Naive thymus-derived CD4-positive, alpha-beta T cell (primary cell): Measurements from ENCODE around the gene ISG20L2. TPM values are rescaled to one million over a fixed set of nuclear protein-coding genes. Genes with fewer than 3 reads are reported as not detected.
A peak's percentile ranks its signal among the peaks of the same experiment; 100 is the strongest.

Source experiments
- ATAC-seq: fragments of 150-1000 bp; cut with Tn5 transposase; 2 replicates; pipeline ENCODE4 v1.10.0; 2021; ENCODE audit warnings: mild to moderate bottlenecking, moderate library complexity
- CTCF ChIA-PET: fragments of 350-600 bp; sonication (Branson Sonifier 250); formaldehyde crosslinking; loops from one replicate; lab custom pipeline; 2021; ENCODE audit warnings: antibody characterized with exemption; lab: Charles Lee
- POLR2A ChIA-PET: fragments of 350-600 bp; sonication (Branson Sonifier 250); formaldehyde crosslinking; loops from one replicate; lab custom pipeline; 2021; ENCODE audit warnings: antibody characterized with exemption, inconsistent platforms; lab: Charles Lee
- DNase-seq, 9 donors: peaks; one replicate each; pipeline versions ENCODE4 v3.0.0 to v3.0.0-alpha.2; 2020 to 2022; ENCODE audit warnings: mixed read lengths in 1 of 9
- H3K27ac ChIP-seq: one replicate; pipeline ENCODE4 v1.7.0; 2013; ENCODE audit warnings: mild to moderate bottlenecking, low read depth, low read length, moderate library complexity
- H3K27me3 ChIP-seq, 2 donors: one replicate each; pipeline ENCODE4 v1.7.0; 2013; ENCODE audit warnings: low read length in 2 of 2, mild to moderate bottlenecking in 2 of 2, moderate library complexity in 2 of 2; ENCODE audit not compliant: control insufficient read depth in 2 of 2, insufficient read depth in 2 of 2
- H3K36me3 ChIP-seq, 3 experiments: 1 replicate in 2 of 3; 2 replicates in 1 of 3; pipeline ENCODE4 v1.7.0; 2013; ENCODE audit warnings: low read length in 3 of 3, mild to moderate bottlenecking in 3 of 3, moderate library complexity in 1 of 3; ENCODE audit not compliant: insufficient read depth in 3 of 3, control insufficient read depth in 2 of 3
- H3K4me1 ChIP-seq, 2 donors: one replicate each; pipeline ENCODE4 v1.7.0; 2013; ENCODE audit warnings: low read length in 2 of 2, mild to moderate bottlenecking in 2 of 2, moderate library complexity in 1 of 2; ENCODE audit not compliant: control insufficient read depth in 2 of 2, insufficient read depth in 2 of 2
- H3K4me3 ChIP-seq: 2 replicates; pipeline ENCODE4 v1.7.0; 2013; ENCODE audit warnings: mild to moderate bottlenecking, low read length
- H3K9me3 ChIP-seq, 3 experiments: 1 replicate in 2 of 3; 2 replicates in 1 of 3; pipeline ENCODE4 v1.7.0; 2013; ENCODE audit warnings: low read length in 3 of 3; ENCODE audit not compliant: control insufficient read depth in 2 of 3
- H3K27ac Mint-ChIP-seq, 9 donors: one replicate each; pipeline ENCODE4 v1.8.0; 2020 to 2022; ENCODE audit warnings: mixed read lengths in 9 of 9, mild to moderate bottlenecking in 8 of 9, moderate library complexity in 5 of 9, inconsistent platforms in 2 of 9
- H3K27me3 Mint-ChIP-seq, 5 donors: one replicate each; pipeline ENCODE4 v1.8.0; 2021 to 2022; ENCODE audit warnings: mixed read lengths in 5 of 5, mild to moderate bottlenecking in 1 of 5
- H3K36me3 Mint-ChIP-seq, 5 donors: one replicate each; pipeline ENCODE4 v1.8.0; 2020 to 2022; ENCODE audit warnings: mixed read lengths in 5 of 5, mild to moderate bottlenecking in 3 of 5, inconsistent platforms in 1 of 5
- H3K4me1 Mint-ChIP-seq, 7 donors: one replicate each; pipeline ENCODE4 v1.8.0; 2020 to 2022; ENCODE audit warnings: mixed read lengths in 7 of 7, mild to moderate bottlenecking in 3 of 7, inconsistent platforms in 1 of 7
- H3K4me3 Mint-ChIP-seq, 10 donors: one replicate each; pipeline ENCODE4 v1.8.0; 2020 to 2022; ENCODE audit warnings: mild to moderate bottlenecking in 10 of 10, mixed read lengths in 10 of 10, moderate library complexity in 6 of 10, inconsistent platforms in 2 of 10
- H3K9me3 Mint-ChIP-seq, 11 donors: one replicate each; pipeline ENCODE4 v1.8.0; 2020 to 2022; ENCODE audit warnings: mixed read lengths in 11 of 11, mild to moderate bottlenecking in 4 of 11, inconsistent platforms in 1 of 11, moderate library complexity in 1 of 11
- intact Hi-C, 2 donors: fragments of 100-400 bp; cut with micrococcal nuclease; formaldehyde crosslinking; loops; one replicate each; pipeline ENCODE4 v1.15.1; 2023
- polyA plus RNA-seq, 2 donors: library from polyadenylated mRNA; unstranded; fragments of 300-500 nt; fragmentation: Illumina TruSeq; gene quantifications; one replicate each; pipeline ENCODE4 v1.2.3, GENCODE V29; 2021
- total RNA-seq, 6 experiments: library from RNA in 5 of 6; stranded (reverse) in 5 of 6; gene quantifications; 1 replicate in 5 of 6; 2 replicates in 1 of 6; pipeline ENCODE4 v1.2.3 and lab custom pipeline; 2021 to 2026

ISG20L2 gene
- total and polyA plus RNA-seq, 7 experiments from 2014 or later = 15.3 to 59.9 (median 45.0) TPM

GRCh38 chr1:156740741-156741480 lies 12.3 kb upstream of the ISG20L2 start, which contains the start of gene MRPL24:
Gene MRPL24, minus strand, starts transcription at chr1:156741088. Its CDS starts 2,384 bp downstream, at chr1:156738704.
- H3K4me1 ChIP-seq = peaks cover 17 to 20% of the 10 kb centered on the region in 2 donors
- peaks cover 23 to 49% (median 40%) of the 10 kb centered on the region in 7 donors for H3K4me1 Mint-ChIP-seq
- peak; percentile 95 for ATAC-seq
- peaks cover 0 to 57% (median 13%) of the 10 kb centered on the region in 3 experiments for H3K36me3 ChIP-seq
- H3K27me3 ChIP-seq = no peaks in the 10 kb centered on the region
- H3K36me3 Mint-ChIP-seq = peaks cover 2 to 29% (median 18%) of the 10 kb centered on the region in 5 donors
- H3K27ac ChIP-seq = peak within 1 kb of the TSS; percentile 90
- H3K4me3 Mint-ChIP-seq = peak within 1 kb of the TSS; percentile 94 to 99 (median 98)
- H3K9me3 Mint-ChIP-seq = peaks cover 0 to 1% (median 0%) of the 10 kb centered on the region in 11 donors
- DNase-seq = peak; percentile 84 to 99 (median 98)
- H3K27ac Mint-ChIP-seq = peak within 1 kb of the TSS; percentile 86 to 99 (median 98)
- peak within 1 kb of the TSS; percentile 79 for H3K4me3 ChIP-seq
- intact Hi-C loops = loop anchor here (1.0 to 10.0 kb wide), 12 partner anchors 10 to 686 kb away; partner anchors contain the start of genes HDGF (in 2 of the 2), ISG20L2 (in 2 of the 2), METTL25B (in 2 of the 2) and PRCC (in 2 of the 2)
- H3K9me3 ChIP-seq = no peaks in the 10 kb centered on the region
- ChIA-PET POLR2A (interaction anchor here (0.6 to 4.6 kb wide), 17 partner anchors 10 to 528 kb away, joined by 3 to 77 read pairs (median 4); partner anchors contain the start of genes CRABP2, GPATCH4, HDGF and ISG20L2), CTCF (interaction anchor here (0.6 to 1.9 kb wide), 9 partner anchors 12 to 150 kb away, joined by 3 to 10 read pairs (median 3); partner anchors contain the start of genes ISG20L2, METTL25B and PRCC)
- no peaks in the 10 kb centered on the region for H3K27me3 Mint-ChIP-seq

GRCh38 chr1:156740237-156740740 lies 11.7 kb upstream of the ISG20L2 start:
- ChIA-PET POLR2A (interaction anchor here (1.0 to 4.6 kb wide), 8 partner anchors 11 to 78 kb away, joined by 3 to 77 read pairs (median 8); partner anchors contain the start of genes CRABP2, HDGF, ISG20L2 and METTL25B), CTCF (interaction anchor here (0.7 to 1.9 kb wide), 3 partner anchors 12 to 219 kb away, joined by 4 to 10 read pairs (median 6); partner anchors contain the start of genes ISG20L2, METTL25B and PRCC)
- Mint-ChIP-seq H3K27ac (peak overlapping the region; percentile 86 to 99 (median 98)), H3K4me1 (peaks cover 19 to 44% (median 33%) of the 10 kb centered on the region in 7 donors), H3K36me3 (peaks cover 0 to 23% (median 18%) of the 10 kb centered on the region in 5 donors), H3K4me3 (peak overlapping the region; percentile 94 to 99 (median 98)), H3K9me3 (peaks cover 0 to 1% (median 0%) of the 10 kb centered on the region in 11 donors), H3K27me3 (no peaks in the 10 kb centered on the region)
- no peaks in the 10 kb centered on the region for H3K27me3 ChIP-seq
- peaks cover 0 to 55% (median 11%) of the 10 kb centered on the region in 3 experiments for H3K36me3 ChIP-seq
- peaks cover 16 to 20% of the 10 kb centered on the region in 2 donors for H3K4me1 ChIP-seq
- no peak for DNase-seq
- intact Hi-C loops = loop anchor here (2.0 to 10.0 kb wide), 5 partner anchors 395 to 685 kb away; partner anchors contain the start of genes CCT3 (in 1 of the 2), ETV3 (in 1 of the 2), LAMTOR2 (in 1 of the 2) and PMF1 (in 1 of the 2)
- H3K9me3 ChIP-seq = no peaks in the 10 kb centered on the region
- peak overlapping the region; percentile 79 for H3K4me3 ChIP-seq
- peak overlapping the region; percentile 90 for H3K27ac ChIP-seq
- no peak for ATAC-seq

GRCh38 chr1:156738916-156739315 lies 10.3 kb upstream of the ISG20L2 start:
- Histone ChIP-seq H3K4me3 (no peak overlapping the region), H3K9me3 (no peaks in the 10 kb centered on the region), H3K36me3 (peaks cover 0 to 44% (median 8%) of the 10 kb centered on the region in 3 experiments), H3K27ac (peak overlapping the region; percentile 51), H3K4me1 (peaks cover 16 to 20% of the 10 kb centered on the region in 2 donors), H3K27me3 (no peaks in the 10 kb centered on the region)
- H3K4me3 Mint-ChIP-seq = peak overlapping the region in 7 of 10 donors; percentile 0 to 58 (median 39)
- H3K27me3 Mint-ChIP-seq = no peaks in the 10 kb centered on the region
- intact Hi-C loops = no loop called here
- CTCF ChIA-PET = interaction anchor here (1.3 kb wide), 1 partner anchor 10 kb away, joined by 3 read pairs; the partner anchor contains the start of genes ISG20L2 and METTL25B
- peak overlapping the region in 8 of 9 donors; percentile 18 to 84 (median 37) for H3K27ac Mint-ChIP-seq
- ATAC-seq = no peak
- POLR2A ChIA-PET = interaction anchor here (0.6 to 4.6 kb wide), 4 partner anchors 11 to 241 kb away, joined by 3 to 77 read pairs (median 5); partner anchors contain the start of genes ISG20L2, METTL25B and PRCC
- DNase-seq = no peak
- H3K4me1 Mint-ChIP-seq = peaks cover 19 to 36% (median 31%) of the 10 kb centered on the region in 7 donors
- H3K36me3 Mint-ChIP-seq = peaks cover 0 to 21% (median 13%) of the 10 kb centered on the region in 5 donors
- peaks cover 0 to 1% (median 0%) of the 10 kb centered on the region in 11 donors for H3K9me3 Mint-ChIP-seq

GRCh38 chr1:156738407-156738806 lies 9.8 kb upstream of the ISG20L2 start:
- POLR2A ChIA-PET = interaction anchor here (1.7 to 4.6 kb wide), 2 partner anchors 10 to 29 kb away, joined by 7 to 77 read pairs; partner anchors contain the start of genes ISG20L2, METTL25B and PRCC
- Histone ChIP-seq H3K4me1 (peaks cover 16 to 20% of the 10 kb centered on the region in 2 donors), H3K27ac (peak overlapping the region; percentile 19), H3K4me3 (no peak overlapping the region), H3K9me3 (no peaks in the 10 kb centered on the region), H3K36me3 (peaks cover 0 to 39% (median 8%) of the 10 kb centered on the region in 3 experiments), H3K27me3 (no peaks in the 10 kb centered on the region)
- Mint-ChIP-seq H3K9me3 (peaks cover 0 to 1% (median 0%) of the 10 kb centered on the region in 11 donors), H3K4me1 (peaks cover 19 to 35% (median 31%) of the 10 kb centered on the region in 7 donors), H3K27ac (peak overlapping the region in 3 of 9 donors; percentile 38 to 68 (median 58)), H3K4me3 (no peak overlapping the region), H3K27me3 (no peaks in the 10 kb centered on the region), H3K36me3 (peaks cover 0 to 19% (median 12%) of the 10 kb centered on the region in 5 donors)
- DNase-seq (no peak), ATAC-seq (no peak)
- intact Hi-C loops = no loop called here
- CTCF ChIA-PET = interaction anchor here (1.3 kb wide), 1 partner anchor 10 kb away, joined by 3 read pairs; the partner anchor contains the start of genes ISG20L2 and METTL25B

- peaks cover 0 to 11% (median 6%) of the 10 kb centered on the region in 5 donors for H3K36me3 Mint-ChIP-seq
- intact Hi-C loops = no loop called here
- DNase-seq (no peak), ATAC-seq (no peak)
- Histone ChIP-seq H3K4me1 (peaks cover under 1 to 4% of the 10 kb centered on the region in 2 donors), H3K27me3 (no peaks in the 10 kb centered on the region), H3K4me3 (no peak overlapping the region), H3K27ac (no peak overlapping the region), H3K9me3 (no peaks in the 10 kb centered on the region), H3K36me3 (peaks cover 0 to 28% (median 8%) of the 10 kb centered on the region in 3 experiments)
- H3K27ac Mint-ChIP-seq = no peak overlapping the region
- H3K4me1 Mint-ChIP-seq = peaks cover 8 to 23% (median 18%) of the 10 kb centered on the region in 7 donors
- CTCF ChIA-PET = no interaction called here
- no peak overlapping the region for H3K4me3 Mint-ChIP-seq
- H3K27me3 Mint-ChIP-seq = no peaks in the 10 kb centered on the region
- POLR2A ChIA-PET = no interaction called here
- no peaks in the 10 kb centered on the region for H3K9me3 Mint-ChIP-seq
Measured at GRCh38 chr1:156733989-156734584, 5.5 kb upstream of the ISG20L2 start.
